NCI-H1930 (cell line): ENCODE data around the gene MRPL14.
"Not testable (repeated sequence)": the region's sequence is repeated elsewhere in the genome, so short reads cannot be mapped to it uniquely, and the experiment has no call there.

Experiments
- DNase-seq, 2 experiments: peaks; one replicate each; lab custom pipeline; 2025; lab: John Stamatoyannopoulos, UW

Gene MRPL14

DNA sequence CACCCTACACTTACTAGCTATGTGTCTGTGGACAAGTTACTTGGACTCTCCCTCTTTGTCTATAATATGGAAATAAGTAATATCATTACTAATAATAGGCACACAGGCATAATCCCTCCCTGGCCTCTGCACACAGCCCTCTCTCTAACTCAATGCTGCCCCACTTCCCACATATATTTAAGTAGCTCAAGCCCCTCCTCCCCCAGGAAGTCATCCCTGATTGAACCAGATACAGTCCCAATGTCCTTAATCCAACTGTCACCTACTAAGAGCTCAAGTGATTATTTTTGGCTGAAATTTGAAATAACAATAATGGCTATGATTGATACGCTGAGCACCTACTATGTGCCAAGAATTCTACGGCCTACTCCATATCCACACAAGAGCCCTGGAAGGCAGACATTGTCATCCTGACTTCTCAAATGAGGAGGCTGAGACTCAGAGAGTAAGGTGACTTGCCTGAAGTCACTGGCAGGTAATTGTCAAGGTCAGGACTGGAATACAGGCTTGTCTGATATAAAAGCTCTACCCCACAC is 29.4 kb downstream of the MRPL14 start:
- no peak for DNase-seq

- DNase-seq: peak; percentile 20 to 55
These were observed 30.6 kb downstream of the MRPL14 start for GRCh38 chr6:44096612-44097011.

- DNase-seq: not testable (repeated sequence)
These were observed 32.0 kb downstream of the MRPL14 start for GRCh38 chr6:44095243-44095623.

- no peak for DNase-seq
These were observed 32.6 kb downstream of the MRPL14 start for GRCh38 chr6:44094403-44095242.

GRCh38 chr6:44093750-44094402 is 33.4 kb downstream of the MRPL14 start:
- DNase-seq: no peak

DNA sequence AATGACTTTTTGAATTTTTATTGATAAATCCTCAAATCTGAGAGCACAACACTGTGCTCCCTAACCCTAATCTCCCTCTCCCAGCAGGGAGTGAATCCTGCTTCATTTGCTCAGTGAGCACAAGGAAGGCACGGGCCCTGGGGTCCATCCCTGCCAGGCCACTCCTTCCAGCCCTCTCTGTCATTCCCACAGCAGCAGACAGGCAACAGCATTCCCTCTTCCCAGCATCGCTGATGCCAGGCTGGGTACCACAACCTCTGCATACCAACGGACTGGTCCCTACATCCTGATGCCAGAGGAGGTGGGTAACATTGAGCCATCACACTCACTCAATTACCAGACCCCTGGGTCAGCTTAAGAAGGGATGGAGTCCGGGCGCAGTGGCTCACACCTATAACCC is 34.2 kb downstream of the MRPL14 start:
- DNase-seq: no peak

DNA sequence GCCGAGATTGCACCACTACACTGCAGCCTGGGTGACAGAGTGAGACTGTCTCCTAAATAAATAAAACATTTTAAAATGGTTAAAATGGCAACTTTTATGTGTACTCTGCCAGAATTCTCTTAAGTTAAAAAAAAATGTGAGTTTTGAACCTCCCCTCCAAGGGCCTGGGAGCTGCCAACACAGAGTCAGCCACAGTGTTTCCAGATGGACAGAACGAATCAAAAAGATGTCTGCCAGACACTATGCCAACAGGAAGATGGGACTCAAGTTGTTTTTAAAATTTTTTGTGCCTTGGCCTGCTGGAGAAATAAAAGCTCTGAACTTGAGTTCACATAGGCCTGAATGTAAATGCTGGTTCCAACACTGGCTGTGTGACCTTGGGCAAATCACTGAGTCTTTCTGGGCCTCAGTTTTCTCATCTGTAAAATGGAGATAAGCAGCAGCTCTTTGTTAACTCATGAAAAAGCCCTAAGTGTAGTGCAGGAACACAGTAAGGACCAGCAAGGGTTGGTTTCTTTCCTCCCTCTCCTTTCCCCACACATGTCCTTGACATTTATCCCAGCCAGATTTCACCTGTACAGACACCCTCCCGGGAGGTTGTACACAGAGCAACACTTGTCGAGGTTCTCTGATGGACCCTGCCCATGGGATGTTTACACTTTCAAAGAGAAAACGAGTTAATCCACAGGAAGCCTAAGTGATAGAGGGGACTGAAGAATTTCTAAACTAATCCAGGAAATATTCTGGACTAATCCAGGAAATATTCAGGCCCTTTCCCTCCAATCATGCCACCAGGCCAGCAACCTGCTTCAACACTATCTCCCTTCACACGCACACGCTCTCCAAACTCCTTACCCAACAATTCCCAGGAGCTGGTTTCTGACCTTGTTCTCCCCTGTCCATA is 35.0 kb downstream of the MRPL14 start:
- no peak for DNase-seq

DNA sequence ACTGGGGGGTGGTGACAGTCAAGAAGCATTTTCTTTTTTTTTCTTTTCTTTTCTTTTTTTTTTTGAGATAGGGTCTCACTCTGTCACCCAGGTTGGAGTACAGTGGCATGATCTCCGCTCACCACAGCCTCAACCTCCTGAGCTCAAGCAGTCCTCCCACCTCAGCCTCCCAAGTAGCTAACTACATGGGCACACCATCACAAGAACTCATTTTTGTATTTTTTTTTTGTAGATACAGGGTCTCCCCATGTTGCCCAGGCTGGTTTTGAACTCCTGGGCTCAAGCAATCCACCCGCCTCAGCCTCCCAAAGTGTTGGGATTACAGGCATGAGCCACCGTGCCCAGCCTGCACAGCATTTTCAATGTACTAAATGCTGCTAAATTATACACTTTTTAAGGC is 35.9 kb downstream of the MRPL14 start:
- DNase-seq: not testable (repeated sequence)

DNA sequence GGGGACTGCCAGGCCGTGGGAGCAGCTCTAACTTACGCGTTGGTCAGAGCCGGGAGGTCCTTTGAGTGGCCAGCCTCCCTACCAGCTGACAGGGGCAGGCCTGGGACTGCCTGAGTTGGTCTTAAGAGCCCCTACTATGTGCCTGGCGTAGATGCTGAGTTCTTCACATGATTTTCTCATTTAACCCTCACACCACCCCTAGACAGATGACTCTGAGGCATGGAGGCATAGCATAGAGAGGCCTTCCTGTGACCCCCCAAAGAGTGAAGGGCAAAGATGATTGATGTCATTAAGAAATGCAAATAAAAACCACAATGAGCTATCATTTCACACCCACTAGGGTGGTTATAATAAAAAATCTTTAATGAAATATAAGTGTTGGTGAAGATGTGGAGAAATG is 36.8 kb downstream of the MRPL14 start:
- DNase-seq: no peak

- DNase-seq: no peak
These were observed 38.2 kb downstream of the MRPL14 start for GRCh38 chr6:44088827-44089590.

GRCh38 chr6:44087623-44088022 is 39.6 kb downstream of the MRPL14 start:
- no peak for DNase-seq

- no peak for DNase-seq
These were observed 40.2 kb downstream of the MRPL14 start for GRCh38 chr6:44086931-44087574.

DNA sequence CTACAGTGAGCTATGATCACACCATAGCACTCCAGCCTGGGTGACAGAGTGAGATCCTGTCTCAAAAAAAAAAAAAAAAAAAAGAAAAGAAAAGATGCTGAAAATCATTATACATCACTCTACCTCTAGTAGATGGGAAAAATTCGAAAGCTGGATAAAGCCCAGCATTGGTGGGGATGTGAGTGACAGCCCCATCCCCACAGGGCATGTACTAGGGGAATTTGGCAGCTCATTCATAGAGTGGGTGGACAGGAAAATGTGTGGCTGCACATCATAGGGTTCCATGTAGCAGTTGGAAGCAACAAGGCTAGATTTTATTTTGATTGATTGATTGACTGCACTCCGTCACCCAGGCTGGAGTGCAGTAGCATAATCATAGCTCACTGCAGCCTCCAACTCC is 42.0 kb downstream of the MRPL14 start:
- DNase-seq: no peak

DNA sequence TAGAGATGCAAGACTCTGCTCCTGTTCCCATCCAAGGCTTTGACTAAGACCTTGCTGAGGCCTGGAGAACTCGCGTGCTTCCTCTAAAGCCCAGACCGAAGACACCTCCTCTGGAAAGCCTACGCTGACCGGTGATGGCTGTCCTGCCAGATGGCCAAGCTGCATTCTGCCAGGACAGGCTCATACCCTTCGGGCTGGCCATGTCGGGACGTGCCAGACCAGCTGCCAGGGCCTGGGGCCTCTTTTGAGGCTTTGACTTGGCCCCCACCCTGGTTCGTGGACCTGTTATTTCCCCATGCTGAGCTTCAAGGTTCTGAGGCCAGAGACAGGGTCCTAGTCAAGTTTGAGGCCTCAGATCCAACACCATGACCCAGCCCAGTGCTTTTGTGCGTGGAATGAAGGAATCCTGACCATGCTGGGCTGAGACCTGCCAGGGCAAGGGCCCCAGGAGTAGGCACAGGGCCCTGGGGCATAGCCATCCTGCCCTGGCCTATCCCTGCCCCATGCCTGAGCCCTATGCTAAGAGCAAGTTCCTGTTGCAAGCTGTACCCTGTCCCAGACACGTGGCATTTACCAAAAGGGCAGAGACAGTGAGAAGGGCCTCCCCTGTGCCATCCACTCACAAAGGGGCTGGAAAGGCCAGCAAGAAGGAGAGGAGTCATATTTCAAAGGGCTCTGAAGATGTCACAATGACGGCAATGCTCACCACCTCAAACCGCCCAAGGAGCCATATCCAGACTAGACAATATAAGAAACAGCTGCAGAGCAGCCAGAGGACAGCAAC is 42.8 kb downstream of the MRPL14 start:
- no peak for DNase-seq

- no peak for DNase-seq
These were observed 44.4 kb downstream of the MRPL14 start for GRCh38 chr6:44082872-44083321.

GRCh38 chr6:44081753-44082152 is 45.5 kb downstream of the MRPL14 start:
- no peak for DNase-seq

- DNase-seq: no peak
These were observed 46.4 kb downstream of the MRPL14 start for GRCh38 chr6:44080561-44081521.

DNA sequence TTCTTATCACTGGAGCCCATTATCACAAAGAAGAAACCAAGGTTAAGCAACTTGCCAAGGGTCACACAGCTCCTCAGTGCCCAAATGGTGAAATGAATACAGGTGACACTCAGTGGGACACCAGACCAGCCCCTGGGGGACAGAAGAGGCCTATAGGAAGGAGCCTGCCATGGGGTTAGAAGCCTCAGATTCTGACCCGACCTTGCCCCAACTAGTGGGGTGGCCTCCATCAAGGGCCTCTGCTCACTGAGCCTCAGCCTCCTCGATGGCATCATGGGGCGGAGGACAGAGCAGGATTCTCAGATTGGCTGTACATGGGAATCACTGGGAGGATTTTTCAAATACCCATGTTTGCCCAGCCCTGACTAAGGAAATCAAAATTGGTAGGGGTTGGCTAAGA is 47.6 kb downstream of the MRPL14 start:
- DNase-seq: no peak
